ENCODE measurements around the gene CHST3.
"Not testable (repeated sequence)": the region's sequence is repeated elsewhere in the genome, so short reads cannot be mapped to it uniquely, and the experiment has no call there.

CHST3 gene

GRCh38 chr10:72025400-72025799 lies 61.2 kb downstream of the CHST3 start:
- DNase-seq (ENCODE audit: low read depth, low spot score) = no peak
- no peak overlapping the region for H3K27ac ChIP-seq

GRCh38 chr10:72025832-72026231 lies 61.6 kb downstream of the CHST3 start:
- H3K27ac ChIP-seq = no peak overlapping the region
- no peak for DNase-seq (ENCODE audit: low read depth, low spot score)

- no peak for DNase-seq (ENCODE audit: low read depth, low spot score)
- no peak overlapping the region for H3K27ac ChIP-seq
Measured at GRCh38 chr10:72026278-72027111, 62.3 kb downstream of the CHST3 start.

GRCh38 chr10:72027498-72027897 lies 63.3 kb downstream of the CHST3 start:
- no peak for DNase-seq (ENCODE audit: low read depth, low spot score)
- H3K27ac ChIP-seq = peak overlapping the region; percentile 27

GRCh38 chr10:72029414-72029813 lies 65.2 kb downstream of the CHST3 start:
- no peak for DNase-seq (ENCODE audit: low read depth, low spot score)
- H3K27ac ChIP-seq = no peak overlapping the region

GRCh38 chr10:72030762-72031543 lies 66.8 kb downstream of the CHST3 start:
- no peak for DNase-seq (ENCODE audit: low read depth, low spot score)
- no peak overlapping the region for H3K27ac ChIP-seq

- H3K27ac ChIP-seq = no peak overlapping the region
- DNase-seq (ENCODE audit: low read depth, low spot score) = no peak
Measured at GRCh38 chr10:72031706-72032105, 67.5 kb downstream of the CHST3 start.

GRCh38 chr10:72032409-72033162 lies 68.4 kb downstream of the CHST3 start:
- H3K27ac ChIP-seq; DNase-seq (ENCODE audit: low read depth, low spot score): not testable (repeated sequence)

GRCh38 chr10:72034040-72034499 lies 69.9 kb downstream of the CHST3 start:
- no peak for DNase-seq (ENCODE audit: low read depth, low spot score)
- H3K27ac ChIP-seq = no peak overlapping the region

GRCh38 chr10:72034761-72035160 lies 70.6 kb downstream of the CHST3 start:
- DNase-seq (ENCODE audit: low read depth, low spot score) = no peak
- no peak overlapping the region for H3K27ac ChIP-seq

- no peak overlapping the region for H3K27ac ChIP-seq
- no peak for DNase-seq (ENCODE audit: low read depth, low spot score)
Measured at GRCh38 chr10:72035252-72035887, 71.2 kb downstream of the CHST3 start.

GRCh38 chr10:72037266-72037665 lies 73.1 kb downstream of the CHST3 start:
- no peak overlapping the region for H3K27ac ChIP-seq
- DNase-seq (ENCODE audit: low read depth, low spot score) = no peak

- H3K27ac ChIP-seq = no peak overlapping the region
Measured at GRCh38 chr10:72037811-72038210, 73.6 kb downstream of the CHST3 start.

GRCh38 chr10:72038458-72039001 lies 74.3 kb downstream of the CHST3 start:
- H3K27ac ChIP-seq = no peak overlapping the region
- no peak for DNase-seq (ENCODE audit: low read depth, low spot score)

More at GRCh38 chr10:72037811-72038210, 73.6 kb downstream of the CHST3 start:
- DNase-seq (ENCODE audit: low read depth, low spot score) = no peak

GRCh38 chr10:72039377-72039776 lies 75.2 kb downstream of the CHST3 start:
- no peak overlapping the region for H3K27ac ChIP-seq
- no peak for DNase-seq (ENCODE audit: low read depth, low spot score)

GRCh38 chr10:72041491-72041890 lies 77.3 kb downstream of the CHST3 start:
- no peak overlapping the region for H3K27ac ChIP-seq
- DNase-seq (ENCODE audit: low read depth, low spot score) = no peak

GRCh38 chr10:72043016-72043834 lies 79.0 kb downstream of the CHST3 start:
- DNase-seq (ENCODE audit: low read depth, low spot score) = no peak
- H3K27ac ChIP-seq = no peak overlapping the region

GRCh38 chr10:72044417-72045041 lies 80.3 kb downstream of the CHST3 start:
- H3K27ac ChIP-seq = peak overlapping the region; percentile 49
- DNase-seq (ENCODE audit: low read depth, low spot score) = no peak

- H3K27ac ChIP-seq = peak overlapping the region; percentile 49
- DNase-seq (ENCODE audit: low read depth, low spot score) = no peak
Measured at GRCh38 chr10:72045586-72045985, 81.4 kb downstream of the CHST3 start.

Measured in epithelial cell of prostate (primary cell).